Medulla oblongata (tissue), 1 donor: Measurements from ENCODE around the gene USF2.
"Not testable (repeated sequence)": the region's sequence is repeated elsewhere in the genome, so short reads cannot be mapped to it uniquely, and the experiment has no call there.

Experiments
- DNase-seq: peaks from one replicate; pipeline ENCODE4 v3.0.0-alpha.2; 2015; ENCODE audit errors: extremely low spot score

The USF2 gene, protein sequence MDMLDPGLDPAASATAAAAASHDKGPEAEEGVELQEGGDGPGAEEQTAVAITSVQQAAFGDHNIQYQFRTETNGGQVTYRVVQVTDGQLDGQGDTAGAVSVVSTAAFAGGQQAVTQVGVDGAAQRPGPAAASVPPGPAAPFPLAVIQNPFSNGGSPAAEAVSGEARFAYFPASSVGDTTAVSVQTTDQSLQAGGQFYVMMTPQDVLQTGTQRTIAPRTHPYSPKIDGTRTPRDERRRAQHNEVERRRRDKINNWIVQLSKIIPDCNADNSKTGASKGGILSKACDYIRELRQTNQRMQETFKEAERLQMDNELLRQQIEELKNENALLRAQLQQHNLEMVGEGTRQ

DNA sequence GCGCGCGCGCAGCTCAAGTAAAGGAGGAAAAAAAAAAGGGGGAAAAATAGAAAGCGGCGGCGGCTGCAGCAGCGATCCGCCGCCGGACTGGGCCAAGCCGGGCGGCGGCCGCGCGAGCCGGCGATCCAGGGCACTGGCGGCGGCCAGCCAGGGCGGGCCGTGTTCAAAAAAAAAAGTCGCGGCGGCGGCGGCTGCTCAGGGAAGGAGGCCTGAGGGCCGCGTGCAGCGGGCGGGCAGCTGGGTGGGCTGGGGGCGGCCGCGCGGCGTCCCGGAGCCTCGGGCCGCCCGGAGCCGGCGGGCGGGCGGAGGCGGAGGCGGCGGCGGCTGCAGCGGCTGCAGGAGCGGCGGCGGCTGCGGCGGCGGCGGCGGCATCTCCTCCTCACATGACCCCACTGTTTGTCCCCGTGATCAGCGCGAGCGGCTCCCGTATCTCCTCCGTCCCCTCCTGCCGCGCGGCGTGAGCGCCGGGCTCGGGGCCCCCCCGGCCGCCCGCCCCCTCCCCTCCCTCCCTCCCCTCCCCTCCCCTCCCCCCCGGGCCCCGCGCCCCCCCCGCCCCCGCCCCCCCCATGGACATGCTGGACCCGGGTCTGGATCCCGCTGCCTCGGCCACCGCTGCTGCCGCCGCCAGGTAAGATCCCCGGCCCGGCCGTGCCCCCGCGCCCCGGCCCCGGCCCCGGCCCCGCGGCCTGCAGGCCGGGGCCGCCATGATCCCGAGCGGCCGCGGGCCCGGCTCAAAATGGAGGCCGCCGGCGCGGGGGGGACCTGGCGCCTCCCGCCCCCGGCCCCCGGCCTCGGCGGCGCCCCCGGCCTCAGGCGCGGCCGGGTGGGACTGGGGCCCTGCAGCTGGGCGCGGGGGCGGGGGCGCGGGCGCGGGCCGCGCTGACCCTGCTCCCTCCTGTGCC, at the start of gene USF2:
USF2 (plus strand) TSS at position 427 of the 902 bp plus-strand sequence; CDS start at position 567, 140 bp downstream.
- DNase-seq, result peak; percentile 70

DNA sequence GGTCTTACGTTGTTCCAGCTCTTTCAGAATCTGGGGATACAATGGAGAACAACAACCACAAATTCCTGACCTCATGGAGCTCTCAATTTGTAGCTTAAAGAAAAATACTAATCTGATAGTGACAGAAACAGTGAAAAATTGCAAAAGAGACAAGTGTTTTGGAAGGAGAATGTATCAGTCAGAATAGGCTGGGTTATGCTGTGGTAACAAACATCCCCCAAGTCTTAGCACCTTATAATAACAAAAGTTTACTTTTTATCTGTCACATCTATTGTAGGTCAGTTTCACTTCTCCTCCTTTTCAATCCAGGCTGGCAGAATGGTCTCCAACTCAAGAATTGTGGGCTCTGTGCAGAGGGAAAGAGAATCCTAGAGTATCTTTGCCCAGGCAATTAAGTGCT, 49.8 kb upstream of the USF2 start:
- DNase-seq, result no peak

DNA sequence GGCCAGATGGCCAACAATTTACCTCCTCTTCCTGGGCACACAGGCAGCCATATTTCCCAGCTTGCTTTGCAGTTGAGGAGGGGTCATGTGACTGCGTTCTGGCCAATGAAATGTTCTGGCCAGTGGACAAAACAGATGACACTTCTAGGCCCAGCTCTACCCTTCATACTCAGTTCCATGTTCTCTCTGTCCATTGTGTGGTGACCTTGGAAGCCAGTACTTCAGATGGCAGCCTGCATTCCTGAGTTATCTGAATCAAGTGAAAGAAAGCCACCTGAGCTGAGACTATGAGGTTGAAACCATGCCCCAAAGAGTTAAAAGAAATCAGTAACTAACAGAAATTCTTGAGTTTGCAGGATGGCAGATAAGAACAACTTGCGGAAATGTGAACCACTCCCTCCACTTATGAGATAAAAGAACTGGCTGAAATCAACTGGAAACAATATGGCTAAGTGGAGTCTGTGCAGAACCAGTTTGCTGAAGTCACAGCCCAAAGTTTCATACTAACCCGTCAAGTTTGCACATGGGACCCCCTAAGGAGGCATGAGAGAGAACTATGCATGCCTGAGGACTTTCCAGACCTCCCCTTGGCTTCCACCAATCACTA, 48.3 kb upstream of the USF2 start:
- DNase-seq, result no peak

DNA sequence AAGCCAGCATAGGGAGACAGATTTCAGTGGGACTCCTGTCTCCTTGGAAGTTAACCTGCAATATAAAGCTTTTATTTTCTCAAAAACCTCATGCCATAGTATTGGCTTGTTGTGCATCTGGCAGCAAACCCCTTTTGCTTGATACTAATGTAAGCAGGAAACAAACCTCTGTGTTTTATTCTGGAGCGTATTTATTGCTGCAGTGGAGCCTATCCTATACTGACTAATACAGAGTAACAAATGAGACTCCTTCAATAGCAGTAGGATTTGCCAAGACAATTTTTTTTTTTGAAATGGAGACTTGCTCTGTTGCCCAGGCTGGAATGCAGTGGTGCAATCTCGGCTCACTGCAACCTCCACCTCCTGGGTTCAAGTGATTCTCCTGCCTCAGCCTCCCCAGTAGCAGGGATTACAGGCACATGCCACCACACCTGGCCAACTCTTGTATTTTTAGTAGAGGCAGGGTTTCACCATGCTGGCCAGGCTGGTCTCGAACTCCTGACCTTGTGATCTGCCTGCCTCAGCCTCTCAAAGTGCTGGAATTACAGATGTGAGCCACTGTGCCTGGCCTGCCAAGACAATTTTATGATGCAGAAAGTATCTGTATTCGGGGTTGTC, 47.7 kb upstream of the USF2 start:
- DNase-seq, result not testable (repeated sequence)

DNA sequence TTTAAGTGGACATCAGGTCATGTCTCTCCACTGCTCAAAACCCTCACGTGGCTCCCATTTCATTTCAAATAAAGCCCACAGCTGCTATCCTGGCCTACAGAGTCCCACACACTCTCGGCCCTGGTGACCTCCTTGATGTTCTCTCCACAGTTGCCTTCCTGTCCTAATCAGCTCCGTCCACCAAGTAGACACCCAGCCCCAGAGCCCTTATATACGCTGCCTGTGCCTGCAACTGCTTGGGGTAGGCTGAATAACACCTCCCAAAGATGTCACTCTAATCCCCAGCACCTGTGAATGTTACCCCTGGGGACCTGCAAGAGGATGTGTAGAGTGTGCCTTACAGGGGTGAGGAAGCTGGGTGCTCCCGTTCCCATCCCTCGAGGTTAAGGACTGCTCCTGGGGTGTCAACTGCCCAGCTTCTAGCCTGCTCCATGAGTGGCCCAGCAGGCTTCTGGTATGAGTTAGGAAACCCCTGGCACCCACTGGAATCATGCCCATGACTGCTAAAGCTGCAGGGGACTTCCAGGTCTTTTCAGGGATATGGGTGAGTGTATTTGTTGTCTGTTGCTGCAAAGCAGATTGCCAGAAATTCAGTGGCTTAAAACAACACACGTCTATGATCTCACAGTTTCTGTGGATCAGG, 46.3 kb upstream of the USF2 start:
- DNase-seq, result no peak

DNA sequence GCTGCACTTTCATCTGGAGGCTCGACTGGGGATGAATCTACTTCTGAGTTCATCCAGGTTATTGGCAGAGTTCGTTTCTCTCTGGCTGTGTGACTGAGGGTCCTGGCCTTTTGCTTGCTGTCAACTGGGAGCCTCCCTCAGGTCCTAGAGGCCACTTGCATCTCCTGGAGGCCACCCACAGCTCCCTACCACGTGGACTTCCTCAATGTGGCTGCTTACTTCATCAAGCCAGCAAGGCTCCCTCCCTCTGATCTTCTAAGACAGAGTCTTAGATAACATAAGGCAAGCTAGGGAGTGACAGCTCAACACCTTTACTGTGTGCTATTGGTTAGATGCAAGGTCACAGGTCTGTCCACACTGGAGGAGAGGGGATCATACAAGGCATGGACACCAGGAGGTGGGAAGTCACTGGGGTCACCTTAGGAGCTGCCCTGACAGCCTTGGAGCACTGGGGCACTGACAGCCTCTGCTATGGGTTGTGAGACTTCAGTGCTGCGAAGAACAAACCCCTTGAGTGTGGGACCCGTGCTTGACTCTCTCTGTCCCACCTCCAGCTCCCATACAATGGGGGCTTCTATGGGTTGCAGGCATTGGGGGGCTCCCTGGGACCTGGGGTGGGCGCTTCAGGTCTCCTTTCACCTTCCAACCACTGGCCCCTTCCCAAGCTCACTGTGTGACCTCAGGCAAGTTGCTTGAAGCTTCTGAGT, 45.5 kb upstream of the USF2 start:
- DNase-seq, result no peak

DNA sequence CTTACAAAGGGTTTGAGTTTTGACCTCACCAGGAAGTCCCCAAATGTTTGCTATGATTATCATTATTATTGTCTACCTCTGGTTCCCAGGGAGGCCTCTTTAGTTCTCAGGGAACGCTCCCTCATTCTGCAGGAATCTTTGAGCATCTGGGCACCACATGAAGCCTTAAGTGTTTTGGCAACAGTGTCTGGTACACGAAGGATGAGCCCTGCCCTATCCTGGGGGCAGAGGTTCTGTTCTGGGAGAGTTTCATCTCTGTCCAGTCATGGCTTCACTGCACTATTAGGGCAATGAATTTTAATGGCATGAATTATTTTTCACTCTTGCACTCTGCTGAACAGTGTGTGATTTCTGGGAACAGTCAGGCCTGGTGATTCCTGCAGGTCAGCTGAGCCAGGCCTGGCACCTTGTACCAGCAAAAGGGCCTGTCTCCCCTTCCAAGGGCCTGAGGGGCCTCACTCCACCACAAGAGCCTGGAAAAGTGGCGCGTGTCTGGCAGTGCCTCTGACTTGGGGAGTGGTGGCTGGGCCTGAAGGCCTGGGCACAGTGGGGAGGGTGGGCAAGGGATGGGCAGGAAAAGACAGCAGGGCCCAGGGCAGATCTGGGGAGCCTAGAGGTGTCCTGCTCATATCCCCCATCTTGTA, 44.8 kb upstream of the USF2 start:
- DNase-seq, result no peak

DNA sequence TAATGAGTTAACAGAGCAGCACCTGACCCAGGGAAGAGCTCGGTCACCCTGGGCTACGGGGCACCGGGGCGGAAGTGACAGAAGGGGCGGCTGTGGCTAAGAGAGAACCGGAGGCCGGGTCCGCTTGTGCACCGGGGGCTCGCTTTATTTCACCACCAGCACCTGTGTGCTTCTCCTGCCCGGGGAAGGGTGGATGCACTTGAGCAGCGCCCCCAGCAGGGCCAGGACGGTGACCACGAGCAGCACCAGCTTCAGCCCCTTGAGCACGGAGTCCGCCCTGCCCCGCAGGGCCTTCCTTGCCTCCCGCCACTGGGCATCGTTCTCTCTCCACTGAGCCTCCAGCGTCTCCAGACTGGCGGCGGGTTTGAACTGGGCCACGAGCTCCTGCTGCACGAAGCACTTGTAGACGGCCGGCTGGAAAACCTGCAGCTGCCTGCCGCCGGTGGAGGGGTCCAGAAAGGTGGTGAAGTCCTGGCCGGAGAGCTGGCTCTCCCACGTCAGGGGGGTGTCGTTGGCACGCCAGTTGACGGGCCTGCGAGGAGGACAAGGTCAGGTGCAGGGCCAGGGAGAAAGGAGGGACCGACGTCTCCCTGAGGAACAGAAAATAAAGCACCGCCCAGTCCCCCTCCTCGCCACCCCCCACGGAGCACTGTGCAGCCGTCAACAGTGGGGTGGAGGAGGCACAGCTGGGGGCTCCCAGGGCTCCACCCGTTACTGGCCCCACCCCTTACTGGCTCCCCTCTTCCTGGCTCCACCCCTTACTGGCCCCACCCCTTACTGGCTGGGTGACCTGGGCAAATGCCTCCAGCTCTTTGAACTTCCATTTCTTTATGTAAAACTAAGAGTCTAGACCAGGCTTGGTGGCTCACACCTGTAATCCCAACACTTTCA, 43.8 kb upstream of the USF2 start:
- DNase-seq, result no peak

DNA sequence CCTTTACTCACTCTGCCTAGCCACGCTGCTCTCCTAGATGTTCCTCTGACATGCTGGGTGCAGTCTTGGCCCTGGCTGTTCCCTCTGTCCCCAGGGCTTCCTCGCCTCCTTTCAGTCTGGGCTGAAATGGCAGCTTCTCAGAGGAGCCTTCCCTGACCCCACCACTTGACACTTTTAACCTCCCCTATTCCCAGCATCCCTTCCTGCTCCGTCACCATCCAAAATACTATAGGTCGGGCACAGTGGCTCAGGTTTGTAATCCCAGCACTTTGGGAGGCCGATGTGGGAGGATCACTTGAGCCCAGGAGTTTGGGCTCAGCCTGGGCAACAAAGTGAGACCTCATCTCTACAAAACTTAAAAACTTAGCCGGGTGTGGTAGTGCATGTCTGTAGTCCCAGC, 42.8 kb upstream of the USF2 start:
- no peak for DNase-seq

DNA sequence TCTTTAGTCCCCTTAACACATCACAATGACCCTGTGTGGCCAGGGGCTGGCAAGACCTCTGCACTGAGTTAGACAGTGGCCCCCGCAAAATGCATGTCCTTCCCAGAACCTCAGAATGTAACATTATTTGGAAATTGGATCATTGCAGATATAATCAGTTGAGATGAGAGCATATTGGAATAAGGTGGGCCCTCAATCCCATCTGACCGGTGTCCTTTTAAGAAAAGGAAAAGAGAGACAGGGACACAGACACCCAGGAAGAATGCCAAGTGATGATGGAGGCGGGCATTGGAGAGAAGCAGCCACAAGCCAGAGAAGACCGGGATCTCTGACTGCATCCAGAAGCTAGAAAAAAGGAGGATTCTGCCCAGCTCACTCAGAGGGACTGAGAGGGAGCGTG, 42.0 kb upstream of the USF2 start:
- DNase-seq, result no peak

DNA sequence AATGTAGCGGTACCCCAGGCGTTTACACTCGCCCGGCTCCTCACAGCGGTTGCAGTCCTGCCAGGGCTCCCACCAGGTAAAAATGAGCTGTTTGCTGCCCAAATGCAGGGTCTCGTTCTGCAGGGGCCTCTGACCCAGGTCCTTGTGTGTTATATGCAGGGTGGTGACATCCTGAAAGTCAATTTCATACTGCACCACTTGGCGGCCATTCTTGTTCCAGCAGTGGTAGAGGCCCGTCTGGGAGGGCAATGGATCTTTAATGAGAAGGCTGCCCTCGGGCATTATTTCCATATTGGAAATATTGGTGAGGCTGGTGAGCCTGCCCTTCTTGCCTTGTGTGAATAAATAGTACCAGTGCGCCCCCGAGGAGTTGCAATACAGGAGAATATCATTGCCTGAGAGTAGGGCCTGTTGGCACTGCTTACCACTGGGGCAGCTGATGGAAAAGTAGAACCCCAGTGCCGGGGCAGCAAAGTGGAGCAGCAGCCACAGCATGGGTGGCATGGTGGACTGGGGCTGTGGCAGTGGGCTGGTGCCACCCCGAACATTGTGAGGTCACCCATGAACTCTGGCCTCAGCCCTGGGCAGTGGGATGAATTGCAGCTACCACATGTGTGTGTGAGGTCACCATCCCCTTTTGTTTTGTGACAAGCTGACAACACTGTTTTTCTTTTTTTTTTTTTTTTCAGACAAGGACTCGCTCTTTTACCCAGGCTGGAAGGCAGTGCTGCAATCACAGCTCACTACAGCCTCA, 40.4 kb upstream of the USF2 start, which contains the start of gene FAM187B:
FAM187B (minus strand) TSS at position 563 of the 754 bp plus-strand sequence; CDS start at position 504, 59 bp downstream.
- no peak for DNase-seq

DNA sequence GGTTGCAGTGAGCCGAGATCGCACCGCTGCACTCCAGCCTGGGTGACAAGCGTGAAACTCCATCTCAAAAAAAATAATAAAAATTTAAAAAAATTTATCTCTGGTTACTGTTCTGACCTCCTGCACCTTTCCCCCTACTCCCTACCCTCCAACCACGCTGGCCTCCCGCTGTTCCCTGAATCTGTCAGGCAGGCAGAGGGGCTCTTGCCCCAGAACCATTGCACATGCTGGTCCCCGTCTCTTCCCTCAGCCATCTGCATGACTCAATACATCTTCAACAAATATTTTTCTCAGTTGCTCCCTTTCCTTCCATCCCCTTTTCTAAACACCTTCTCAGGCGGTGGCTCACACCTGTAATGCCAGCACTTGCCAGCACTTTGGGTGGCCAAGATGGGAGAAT, 39.2 kb upstream of the USF2 start:
- DNase-seq, result no peak

DNA sequence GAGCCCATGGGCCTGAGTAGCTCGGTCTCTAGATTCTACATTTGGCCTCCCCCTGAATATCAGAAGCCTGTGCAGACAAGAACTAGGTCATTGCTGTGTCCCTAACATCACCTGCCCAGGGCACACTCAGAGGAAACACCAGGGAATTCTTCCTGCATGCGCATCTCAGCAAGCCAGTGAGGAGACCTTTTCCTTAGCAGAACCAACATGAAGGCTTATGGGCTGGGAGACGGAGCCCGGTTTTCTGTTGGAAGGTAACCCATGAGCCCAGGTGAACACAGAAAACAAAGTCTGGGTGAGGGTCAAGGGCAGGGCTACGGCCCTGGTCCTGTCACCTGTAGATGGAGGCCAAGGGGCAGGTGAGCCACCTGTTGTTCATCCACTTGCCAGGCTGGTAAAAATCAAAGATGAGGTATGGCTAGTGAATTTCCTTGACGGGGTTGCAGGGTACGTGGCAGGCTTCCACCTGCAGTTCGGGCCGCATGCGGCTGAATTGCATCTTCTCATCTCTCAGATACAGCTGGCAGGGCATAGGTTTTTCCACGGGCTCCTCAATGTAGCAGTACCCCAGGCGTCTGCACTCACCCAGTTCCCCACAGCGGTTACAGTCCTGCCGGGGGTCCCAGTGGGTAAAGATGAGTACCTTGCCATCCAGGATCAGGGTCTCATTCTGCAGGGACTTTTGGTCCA, 36.7 kb upstream of the USF2 start:
- no peak for DNase-seq

DNA sequence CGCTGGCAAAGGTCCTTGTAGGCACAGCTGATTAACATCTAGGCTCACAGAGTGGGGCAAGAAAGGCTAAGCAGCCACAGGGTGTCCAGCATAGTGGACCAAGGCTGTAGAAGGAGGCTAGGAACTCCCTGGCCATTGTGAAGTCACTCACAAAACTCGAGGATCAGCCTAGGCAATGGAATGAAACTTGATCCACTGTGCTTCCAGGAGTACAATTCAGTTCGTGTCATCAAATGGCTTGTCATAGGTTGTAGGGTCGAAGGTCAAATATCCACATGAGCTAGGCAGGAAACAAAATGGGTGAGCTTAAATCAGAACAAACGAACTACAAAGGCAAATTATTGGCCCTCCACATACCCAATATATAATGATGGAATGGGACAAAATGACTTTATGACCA, 35.9 kb upstream of the USF2 start:
- no peak for DNase-seq

DNA sequence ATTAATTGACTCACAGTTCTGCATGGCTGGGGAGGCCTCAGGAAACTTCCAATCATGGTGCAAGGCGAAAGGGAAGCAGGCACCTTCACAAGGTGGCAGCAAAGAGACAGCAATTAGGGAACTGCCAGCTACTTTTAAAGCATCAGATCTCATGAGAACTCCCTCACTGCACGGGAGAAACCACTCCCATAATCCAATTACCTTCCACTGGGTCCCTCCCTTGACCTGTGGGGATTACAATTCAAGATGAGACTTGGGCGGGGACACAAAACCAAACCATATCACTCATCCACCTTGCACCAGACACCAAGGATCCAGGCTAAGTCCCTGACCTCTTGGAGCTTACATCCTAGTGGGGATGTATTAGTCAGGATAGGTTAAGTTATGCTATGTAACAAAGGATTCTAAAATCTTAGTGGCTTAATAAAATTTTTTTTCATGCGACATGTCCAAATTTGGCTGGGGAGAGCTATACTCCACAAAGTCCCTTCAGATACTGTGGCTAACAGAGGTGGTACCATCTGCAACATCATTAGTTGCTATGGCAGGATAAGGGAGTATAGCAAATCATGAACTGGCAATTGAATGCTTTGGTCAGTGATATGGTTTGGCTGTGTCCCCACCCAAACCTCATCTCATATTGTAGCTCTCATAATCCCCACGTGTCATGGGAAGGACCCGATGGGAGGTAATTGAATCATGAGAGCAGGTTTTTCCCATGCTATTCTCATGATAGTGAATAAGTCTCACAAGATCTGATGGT, 31.9 kb upstream of the USF2 start:
- no peak for DNase-seq

DNA sequence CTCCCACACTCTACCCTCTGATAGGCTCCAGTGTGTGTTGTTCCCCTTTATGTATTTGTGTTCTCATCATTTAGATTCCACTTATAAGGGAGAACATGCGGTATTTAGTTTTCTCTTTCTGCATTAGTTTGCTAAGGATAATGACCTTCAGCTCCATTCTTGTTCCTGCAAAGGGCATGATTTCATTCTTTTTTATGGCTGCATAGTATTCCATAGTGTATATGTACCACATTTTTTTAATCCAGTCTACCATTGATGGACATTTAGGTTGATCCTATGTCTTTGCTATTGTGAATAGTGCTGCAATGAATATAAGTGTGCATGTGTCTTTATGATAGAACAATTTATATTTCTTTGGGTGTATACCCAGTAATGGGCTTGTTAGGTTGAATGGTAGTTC, 29.2 kb upstream of the USF2 start:
- DNase-seq, result not testable (repeated sequence)

DNA sequence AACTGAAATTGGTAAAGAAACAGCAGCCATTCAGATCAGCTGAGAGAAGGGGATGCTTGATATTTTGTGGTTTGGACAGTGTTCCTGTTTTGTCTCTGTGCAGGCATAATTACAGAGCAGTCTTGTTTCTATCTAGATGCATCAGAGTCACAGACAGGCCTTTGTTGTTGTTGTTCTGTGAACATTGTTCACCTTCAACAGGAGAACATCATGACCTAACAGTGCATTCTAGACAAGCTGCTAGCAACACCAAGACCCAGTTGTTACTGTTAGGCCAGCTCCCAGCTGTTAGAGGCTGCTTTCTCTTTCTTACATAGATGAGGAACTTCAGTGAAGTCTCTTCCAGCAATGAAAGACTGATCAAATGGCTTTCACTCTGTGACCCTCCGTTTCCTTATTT, 28.4 kb upstream of the USF2 start:
- DNase-seq, result peak; percentile 51
